ENCODE data around the gene CPM. TPM values are rescaled to one million over a fixed set of nuclear protein-coding genes. Genes with fewer than 3 reads are reported as not detected.

The CPM gene
- total RNA-seq, 1 donor from 2014 or later = not detected

- Mint-ChIP-seq H3K4me1 (peaks cover 32% of the 10 kb centered on the region), H3K36me3 (ENCODE audit: low read depth) (no peaks in the 10 kb centered on the region), H3K9me3 (peaks cover 3% of the 10 kb centered on the region), H3K27ac (ENCODE audit: unreplicated experiment) (peak overlapping the region; percentile 43), H3K27me3 (ENCODE audit: low read depth) (no peaks in the 10 kb centered on the region), H3K4me3 (peak overlapping the region; percentile 57)
- DNase-seq (ENCODE audit: low read depth, low spot score) = no peak
- TF ChIP-seq CTCF (conservative IDR thresholded peaks at IDR 0.05) = no peak
Observed at GRCh38 chr12:68977335-68977734, 44.4 kb upstream of the CPM start.

GRCh38 chr12:68976395-68976841, 43.4 kb upstream of the CPM start:
- no peaks in the 10 kb centered on the region for H3K36me3 Mint-ChIP-seq (ENCODE audit: low read depth)
- no peak for TF ChIP-seq CTCF (conservative IDR thresholded peaks at IDR 0.05)
- H3K9me3 Mint-ChIP-seq = peaks cover 3% of the 10 kb centered on the region
- no peaks in the 10 kb centered on the region for H3K27me3 Mint-ChIP-seq (ENCODE audit: low read depth)
- DNase-seq (ENCODE audit: low read depth, low spot score) = no peak
- no peak overlapping the region for H3K4me3 Mint-ChIP-seq
- no peak overlapping the region for H3K27ac Mint-ChIP-seq (ENCODE audit: unreplicated experiment)
- peaks cover 32% of the 10 kb centered on the region for H3K4me1 Mint-ChIP-seq

GRCh38 chr12:68975811-68976210, 42.8 kb upstream of the CPM start:
- peaks cover 32% of the 10 kb centered on the region for H3K4me1 Mint-ChIP-seq
- H3K9me3 Mint-ChIP-seq = peaks cover 3% of the 10 kb centered on the region
- no peak overlapping the region for H3K27ac Mint-ChIP-seq (ENCODE audit: unreplicated experiment)
- DNase-seq (ENCODE audit: low read depth, low spot score) = no peak
- no peak overlapping the region for H3K4me3 Mint-ChIP-seq
- no peak for TF ChIP-seq CTCF (conservative IDR thresholded peaks at IDR 0.05)
- no peaks in the 10 kb centered on the region for H3K27me3 Mint-ChIP-seq (ENCODE audit: low read depth)
- no peaks in the 10 kb centered on the region for H3K36me3 Mint-ChIP-seq (ENCODE audit: low read depth)

- H3K4me3 Mint-ChIP-seq = no peak overlapping the region
Observed at GRCh38 chr12:68972595-68972994, 39.6 kb upstream of the CPM start.

GRCh38 chr12:68971404-68971803, 38.4 kb upstream of the CPM start:
- no peaks in the 10 kb centered on the region for H3K27me3 Mint-ChIP-seq (ENCODE audit: low read depth)
- H3K27ac Mint-ChIP-seq (ENCODE audit: unreplicated experiment) = no peak overlapping the region
- peaks cover 9% of the 10 kb centered on the region for H3K4me1 Mint-ChIP-seq

More at GRCh38 chr12:68972595-68972994, 39.6 kb upstream of the CPM start:
- Mint-ChIP-seq H3K27ac (ENCODE audit: unreplicated experiment) (no peak overlapping the region), H3K36me3 (ENCODE audit: low read depth) (no peaks in the 10 kb centered on the region), H3K4me1 (peaks cover 18% of the 10 kb centered on the region), H3K9me3 (no peaks in the 10 kb centered on the region), H3K27me3 (ENCODE audit: low read depth) (no peaks in the 10 kb centered on the region)
- no peak for TF ChIP-seq CTCF (conservative IDR thresholded peaks at IDR 0.05)
- DNase-seq (ENCODE audit: low read depth, low spot score) = no peak

More at GRCh38 chr12:68971404-68971803, 38.4 kb upstream of the CPM start:
- no peak for DNase-seq (ENCODE audit: low read depth, low spot score)
- Mint-ChIP-seq H3K4me3 (no peak overlapping the region), H3K36me3 (ENCODE audit: low read depth) (no peaks in the 10 kb centered on the region), H3K9me3 (no peaks in the 10 kb centered on the region)
- TF ChIP-seq CTCF (conservative IDR thresholded peaks at IDR 0.05) = no peak

Measured in neural crest cell (in vitro differentiated cells).